ENCODE measurements around the gene PKD1.

GRCh38 chr16:2063861-2064260 lies 71.8 kb downstream of the PKD1 start:
- no peak for TF ChIP-seq POLR2A (IDR thresholded peaks at IDR 0.05; ENCODE audit: extremely low read depth, insufficient read length)
- TF ChIP-seq MYC (IDR thresholded peaks at IDR 0.05; ENCODE audit: low read depth, low read length): no peak
- TF ChIP-seq CTCF (IDR thresholded peaks at IDR 0.05; ENCODE audit: low read depth, low read length): no peak

Measured in NB4 (cell line).